Endodermal cell (in vitro differentiated cells): ENCODE data around the gene MALT1. TPM values are rescaled to one million over a fixed set of nuclear protein-coding genes. Genes with fewer than 3 reads are reported as not detected.

Experiments used
- DNase-seq: peaks from one replicate; pipeline ENCODE4 v3.0.0-alpha.2; 2017
- H3K27ac ChIP-seq: 2 replicates; pipeline ENCODE4 v1.5.1; 2013; ENCODE audit warnings: mild to moderate bottlenecking, low read depth, low read length, moderate library complexity
- H3K27me3 ChIP-seq: 2 replicates; pipeline ENCODE4 v1.6.1; 2013; ENCODE audit warnings: mild to moderate bottlenecking, low read length, moderate library complexity; ENCODE audit not compliant: insufficient read depth, control insufficient read depth, poor library complexity, severe bottlenecking
- H3K36me3 ChIP-seq: 2 replicates; pipeline ENCODE4 v1.7.0; 2013; ENCODE audit warnings: mild to moderate bottlenecking, low read length, moderate library complexity; ENCODE audit not compliant: control insufficient read depth, insufficient read depth
- H3K4me1 ChIP-seq: one replicate; pipeline ENCODE4 v1.7.0; 2013; ENCODE audit warnings: low read length; ENCODE audit not compliant: control insufficient read depth, insufficient read depth
- H3K4me3 ChIP-seq: 2 replicates; pipeline ENCODE4 v1.5.1; 2013; ENCODE audit warnings: mild to moderate bottlenecking, low read length, moderate library complexity
- H3K9ac ChIP-seq: 2 replicates; pipeline ENCODE4 v1.6.1; 2013; ENCODE audit warnings: mild to moderate bottlenecking, low read length, moderate library complexity; ENCODE audit not compliant: poor library complexity, severe bottlenecking; ENCODE audit errors: extremely low read depth
- H3K9me3 ChIP-seq: 2 replicates; pipeline ENCODE4 v1.6.1; 2013; ENCODE audit warnings: mild to moderate bottlenecking, low read length, moderate library complexity; ENCODE audit not compliant: control insufficient read depth
- H3K27ac Mint-ChIP-seq: 2 replicates; pipeline ENCODE4 v1.8.0; 2020; ENCODE audit warnings: mixed read lengths
- H3K27me3 Mint-ChIP-seq: 2 replicates; pipeline ENCODE4 v1.8.0; 2021; ENCODE audit warnings: mild to moderate bottlenecking, mixed read lengths; ENCODE audit not compliant: insufficient read depth
- H3K36me3 Mint-ChIP-seq: 2 replicates; pipeline ENCODE4 v1.8.0; 2020; ENCODE audit warnings: low read depth, mixed read lengths
- H3K4me1 Mint-ChIP-seq: 2 replicates; pipeline ENCODE4 v1.8.0; 2020; ENCODE audit warnings: mixed read lengths
- H3K4me3 Mint-ChIP-seq: 2 replicates; pipeline ENCODE4 v1.8.0; 2020; ENCODE audit warnings: mild to moderate bottlenecking, moderate library complexity, mixed read lengths
- H3K9me3 Mint-ChIP-seq: 2 replicates; pipeline ENCODE4 v1.8.0; 2020; ENCODE audit warnings: mild to moderate bottlenecking, mixed read lengths
- CTCF ChIP-seq: fragments of 200-600 bp; sonication (generic); conservative IDR thresholded peaks from 2 replicates; pipeline ENCODE4 v1.5.0; 2021; ENCODE audit warnings: antibody characterized with exemption, mild to moderate bottlenecking
- WGBS, 2 experiments: methylation state at CpG; one replicate each; pipeline versions ENCODE4 v1.1.5 to v1.1.7; 2013; ENCODE audit warnings: missing lambda C conversion rate in 2 of 2, mixed read lengths in 1 of 2; ENCODE audit not compliant: insufficient coverage in 1 of 2, insufficient read length in 1 of 2; 5-methylcytosine and 5-hydroxymethylcytosine counted together
- total RNA-seq, 2 donors: library from RNA; stranded (reverse); fragmentation: NEBNext Ultra II Directional in 1 of 2; extraction: Animal tissue kit (Norgen Biotek cat#: 25700) in 1 of 2; gene quantifications; 2 replicates in 1 of 2; 3 replicates in 1 of 2; pipeline ENCODE4 v1.2.1, GENCODE V29; 2021

Gene MALT1
- total RNA-seq, 2 donors from 2014 or later, result 14.0 to 22.1 TPM

- Mint-ChIP-seq H3K4me1 (no peaks in the 10 kb centered on the region), H3K36me3 (peaks cover 8% of the 10 kb centered on the region), H3K27ac (no peak overlapping the region), H3K27me3 (no peaks in the 10 kb centered on the region), H3K4me3 (no peak overlapping the region), H3K9me3 (no peaks in the 10 kb centered on the region)
- no peaks in the 10 kb centered on the region for H3K27me3 ChIP-seq
- 95 to 100% methylated on average over 6 of the region's 6 CpGs for WGBS, 2 experiments
- no peak for DNase-seq
- no peaks in the 10 kb centered on the region for H3K4me1 ChIP-seq
- H3K27ac ChIP-seq, result no peak overlapping the region
- H3K9me3 ChIP-seq, result no peaks in the 10 kb centered on the region
- H3K4me3 ChIP-seq, result no peak overlapping the region
- peaks cover 25% of the 10 kb centered on the region for H3K36me3 ChIP-seq
- TF ChIP-seq CTCF, result no peak
- no peak overlapping the region for H3K9ac ChIP-seq
Measured at GRCh38 chr18:58726671-58727070, 55.4 kb downstream of the MALT1 start.

- Histone ChIP-seq H3K9me3 (no peaks in the 10 kb centered on the region), H3K4me3 (no peak overlapping the region), H3K27me3 (no peaks in the 10 kb centered on the region), H3K27ac (no peak overlapping the region), H3K36me3 (peaks cover 23% of the 10 kb centered on the region), H3K4me1 (no peaks in the 10 kb centered on the region), H3K9ac (no peak overlapping the region)
- Mint-ChIP-seq H3K4me3 (no peak overlapping the region), H3K9me3 (no peaks in the 10 kb centered on the region), H3K27me3 (no peaks in the 10 kb centered on the region), H3K4me1 (no peaks in the 10 kb centered on the region), H3K27ac (no peak overlapping the region), H3K36me3 (peaks cover 8% of the 10 kb centered on the region)
- no peak for TF ChIP-seq CTCF
- WGBS, 2 experiments, result 83 to 96% methylated on average over 3 to 6 of the region's 6 CpGs
- no peak for DNase-seq
Measured at GRCh38 chr18:58727776-58728500, 56.7 kb downstream of the MALT1 start.

- no peaks in the 10 kb centered on the region for H3K27me3 Mint-ChIP-seq
- no peaks in the 10 kb centered on the region for H3K4me1 ChIP-seq
- H3K4me1 Mint-ChIP-seq, result no peaks in the 10 kb centered on the region
- no peak overlapping the region for H3K27ac ChIP-seq
- H3K4me3 Mint-ChIP-seq, result no peak overlapping the region
- H3K4me3 ChIP-seq, result no peak overlapping the region
- H3K9me3 ChIP-seq, result no peaks in the 10 kb centered on the region
- no peaks in the 10 kb centered on the region for H3K27me3 ChIP-seq
- DNase-seq, result no peak
- H3K9me3 Mint-ChIP-seq, result no peaks in the 10 kb centered on the region
- TF ChIP-seq CTCF, result no peak
- WGBS, 2 experiments, result 99 to 100% methylated on average over 1 to 3 of the region's 3 CpGs
- no peak overlapping the region for H3K27ac Mint-ChIP-seq
- no peak overlapping the region for H3K9ac ChIP-seq
- H3K36me3 ChIP-seq, result peaks cover 22% of the 10 kb centered on the region
- peaks cover 6% of the 10 kb centered on the region for H3K36me3 Mint-ChIP-seq
Measured at GRCh38 chr18:58728719-58729118, 57.5 kb downstream of the MALT1 start.
